Astrocyte (in vitro differentiated cells and primary cell): Measurements from ENCODE around the gene FKBP1A.

ENCODE experiments used
- EZH2 ChIP-seq: IDR thresholded peaks from 2 replicates; pipeline ENCODE4 v1.6.1; 2012; ENCODE audit warnings: mild to moderate bottlenecking, low read length, inconsistent platforms; ENCODE audit not compliant: insufficient read depth
- TF ChIP-seq, protein P1 (sequence below): IDR thresholded peaks from 2 replicates; pipeline ENCODE4 v1.5.1; 2011; ENCODE audit warnings: low read depth, mild to moderate bottlenecking, inconsistent platforms, low read length, moderate library complexity; ENCODE audit not compliant: insufficient read depth

DNA sequence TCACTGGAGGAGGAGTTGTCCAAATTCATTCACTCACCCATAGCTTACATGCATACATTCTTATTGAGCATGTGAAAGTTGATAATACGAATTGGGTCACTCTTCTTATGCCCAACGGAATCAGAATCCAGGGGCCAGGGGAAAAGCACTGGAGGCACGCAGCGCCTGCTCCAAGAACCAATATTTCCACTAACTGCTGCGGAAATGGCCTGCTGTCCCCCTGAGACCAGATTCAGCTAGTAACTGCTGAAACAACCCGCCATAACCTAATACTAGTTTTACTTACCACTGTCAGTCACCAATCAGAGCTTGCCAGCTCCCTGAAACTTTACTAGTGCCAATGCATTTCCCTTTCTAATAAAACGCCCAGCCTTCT, 641 bp upstream of the FKBP1A start:
- TF ChIP-seq, protein P1, sequence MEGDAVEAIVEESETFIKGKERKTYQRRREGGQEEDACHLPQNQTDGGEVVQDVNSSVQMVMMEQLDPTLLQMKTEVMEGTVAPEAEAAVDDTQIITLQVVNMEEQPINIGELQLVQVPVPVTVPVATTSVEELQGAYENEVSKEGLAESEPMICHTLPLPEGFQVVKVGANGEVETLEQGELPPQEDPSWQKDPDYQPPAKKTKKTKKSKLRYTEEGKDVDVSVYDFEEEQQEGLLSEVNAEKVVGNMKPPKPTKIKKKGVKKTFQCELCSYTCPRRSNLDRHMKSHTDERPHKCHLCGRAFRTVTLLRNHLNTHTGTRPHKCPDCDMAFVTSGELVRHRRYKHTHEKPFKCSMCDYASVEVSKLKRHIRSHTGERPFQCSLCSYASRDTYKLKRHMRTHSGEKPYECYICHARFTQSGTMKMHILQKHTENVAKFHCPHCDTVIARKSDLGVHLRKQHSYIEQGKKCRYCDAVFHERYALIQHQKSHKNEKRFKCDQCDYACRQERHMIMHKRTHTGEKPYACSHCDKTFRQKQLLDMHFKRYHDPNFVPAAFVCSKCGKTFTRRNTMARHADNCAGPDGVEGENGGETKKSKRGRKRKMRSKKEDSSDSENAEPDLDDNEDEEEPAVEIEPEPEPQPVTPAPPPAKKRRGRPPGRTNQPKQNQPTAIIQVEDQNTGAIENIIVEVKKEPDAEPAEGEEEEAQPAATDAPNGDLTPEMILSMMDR, result no peak
- TF ChIP-seq EZH2, result no peak
